HUDEP-2 (cell line): ENCODE results near the gene NGEF.

Experiments
- DNase-seq, 76 experiments: peaks; one replicate each; lab custom pipeline; 2025; ENCODE audit not compliant: unreplicated experiment in 76 of 76; lab: John Stamatoyannopoulos, UW

Gene NGEF

DNA sequence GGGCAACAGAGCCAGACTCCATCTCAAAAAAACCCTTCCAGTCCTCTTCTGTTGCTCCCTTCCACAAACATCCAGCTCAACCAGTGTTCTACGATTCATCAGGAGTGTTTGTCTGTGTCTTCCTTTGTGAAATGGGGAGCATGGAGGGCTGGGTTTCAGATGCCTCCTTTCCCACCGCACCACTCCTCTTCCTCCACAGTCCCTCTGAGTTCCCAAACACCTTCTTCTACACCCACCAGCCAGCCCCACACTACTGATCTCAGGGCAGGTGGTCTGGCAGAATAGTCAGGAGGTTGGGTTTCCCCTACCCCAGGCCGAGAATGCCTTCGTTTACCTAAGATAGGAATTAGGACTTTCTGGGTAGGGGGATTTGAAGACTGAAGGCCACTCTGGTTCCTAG is 36.9 kb downstream of the NGEF start:
- DNase-seq, result no peak

DNA sequence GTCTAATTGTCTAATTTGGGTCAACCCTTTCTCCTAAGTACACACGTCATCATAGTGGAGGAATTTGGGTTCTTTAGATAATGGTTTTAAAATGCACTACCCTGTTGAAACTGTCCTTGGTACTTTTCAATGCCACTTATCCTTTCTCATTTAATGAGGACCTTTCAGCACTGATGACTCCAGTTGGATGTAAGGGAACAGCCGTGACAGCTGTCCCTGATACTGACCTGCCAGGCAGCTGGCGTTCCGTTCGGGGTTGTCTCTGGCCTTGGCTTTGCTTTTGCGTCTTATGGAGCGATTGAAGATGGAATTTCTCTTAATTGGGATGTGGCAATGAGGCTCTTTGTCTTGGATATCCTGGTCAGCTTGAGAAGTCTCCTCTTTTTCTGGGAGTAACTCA is 38.7 kb downstream of the NGEF start:
- DNase-seq, result no peak

DNA sequence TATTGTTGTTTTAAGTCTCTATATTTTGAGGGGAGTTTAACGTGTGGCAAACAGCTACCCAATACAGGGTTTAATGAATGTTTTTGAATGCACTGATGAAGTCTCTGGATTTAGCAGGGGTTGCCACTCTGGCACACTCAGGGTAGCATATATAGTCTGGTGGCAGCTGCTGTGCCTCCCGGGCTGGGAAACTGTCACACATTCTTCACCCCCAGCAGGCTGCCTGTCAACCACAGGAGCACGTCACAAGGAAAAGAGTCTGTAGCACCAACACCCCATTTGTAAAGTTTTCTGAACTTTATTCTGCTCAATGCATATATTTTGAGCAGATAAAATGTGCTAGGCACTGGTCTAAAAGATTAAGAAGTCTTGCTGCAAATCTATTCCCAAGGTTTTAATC is 39.3 kb downstream of the NGEF start:
- DNase-seq, result no peak

DNA sequence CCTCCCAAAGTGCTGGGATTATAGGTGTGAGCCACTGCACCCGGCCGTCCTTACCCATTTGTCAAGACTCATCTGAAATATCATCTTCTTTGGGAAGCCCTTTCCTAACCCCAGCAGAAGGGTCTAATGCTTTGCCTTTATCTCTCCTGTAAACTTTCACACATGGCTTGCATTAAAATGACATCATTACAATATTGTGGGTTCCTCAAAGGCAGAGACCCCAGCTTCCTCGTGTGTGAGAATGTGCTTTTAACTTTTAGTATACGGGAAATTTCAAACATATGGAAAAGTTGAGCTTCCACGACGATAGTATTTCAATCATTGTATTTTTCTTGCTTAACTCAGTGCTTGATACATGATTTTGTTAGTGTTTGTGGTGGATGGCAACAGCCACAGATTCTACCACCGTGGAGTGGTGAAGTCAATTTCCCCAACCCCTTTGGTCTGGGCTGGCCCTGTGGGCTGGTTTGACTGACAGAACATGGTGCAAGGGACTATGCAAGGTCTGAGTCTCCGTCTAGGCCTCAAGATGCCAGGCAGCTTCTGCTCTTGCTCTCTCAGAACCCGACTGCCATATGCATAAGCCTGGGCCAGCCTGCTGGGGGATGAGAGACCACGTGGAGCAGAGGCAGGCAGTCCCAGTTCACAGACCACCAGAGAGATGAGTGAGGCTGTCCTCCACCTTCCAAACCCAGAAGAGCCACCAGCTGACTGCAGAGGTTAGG is 39.9 kb downstream of the NGEF start:
- no peak for DNase-seq

DNA sequence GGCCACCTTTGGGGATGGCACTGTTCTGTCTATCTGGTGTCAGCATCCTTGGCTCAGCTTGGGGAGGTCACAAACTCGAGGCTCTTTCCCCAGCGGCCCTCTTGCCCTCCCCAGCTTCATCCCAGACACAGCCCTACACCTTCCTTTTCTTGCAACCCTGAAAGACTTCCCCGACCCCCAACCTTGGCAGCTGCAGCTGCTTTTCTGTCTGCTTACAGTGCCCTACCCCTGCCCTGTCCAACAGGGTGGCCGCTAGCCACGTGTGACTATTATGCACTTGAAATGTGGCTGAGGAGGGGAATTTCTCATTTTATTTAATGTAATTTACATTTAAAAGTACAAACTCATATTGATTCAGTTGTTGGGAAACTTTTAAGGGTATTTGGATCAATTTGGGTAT is 41.3 kb downstream of the NGEF start:
- DNase-seq, result no peak

DNA sequence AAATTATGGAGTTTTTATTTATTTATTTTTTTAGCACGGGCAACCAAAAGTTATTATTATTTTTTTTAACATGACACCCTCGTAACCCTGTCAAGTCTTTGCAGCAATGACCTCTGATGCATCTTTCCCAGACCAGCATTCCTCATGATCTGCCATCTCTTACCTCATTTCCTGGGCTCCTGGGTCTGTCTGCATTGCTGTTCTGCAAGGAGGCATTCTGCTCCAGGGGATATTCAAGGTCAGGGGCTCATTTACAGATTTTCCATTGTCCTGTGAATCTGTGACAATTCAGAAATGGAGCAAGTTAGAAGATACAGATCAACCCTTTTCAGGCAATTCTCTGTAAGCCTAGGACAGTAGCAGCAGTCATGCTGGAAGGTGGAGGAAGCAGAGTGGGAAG is 43.0 kb downstream of the NGEF start:
- no peak for DNase-seq

DNA sequence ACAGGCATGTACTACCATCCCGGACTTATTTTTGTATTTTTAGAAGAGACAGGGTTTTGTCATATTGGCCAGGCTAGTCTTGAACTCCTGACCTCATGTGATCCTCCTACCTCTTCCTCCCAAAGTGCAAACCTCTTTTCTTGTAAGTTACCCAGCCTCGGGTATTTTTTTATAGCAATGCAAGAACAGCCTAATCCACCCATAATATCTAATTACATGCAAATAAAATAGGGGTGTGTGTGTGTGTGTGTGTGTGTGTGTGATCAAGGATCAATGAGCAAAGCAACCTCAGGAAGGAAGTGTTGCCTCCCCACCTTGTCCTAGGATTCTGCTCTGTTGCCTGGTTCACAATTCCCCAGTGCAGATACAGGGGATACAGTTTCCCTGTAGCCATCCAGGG is 45.6 kb downstream of the NGEF start:
- DNase-seq, result no peak

DNA sequence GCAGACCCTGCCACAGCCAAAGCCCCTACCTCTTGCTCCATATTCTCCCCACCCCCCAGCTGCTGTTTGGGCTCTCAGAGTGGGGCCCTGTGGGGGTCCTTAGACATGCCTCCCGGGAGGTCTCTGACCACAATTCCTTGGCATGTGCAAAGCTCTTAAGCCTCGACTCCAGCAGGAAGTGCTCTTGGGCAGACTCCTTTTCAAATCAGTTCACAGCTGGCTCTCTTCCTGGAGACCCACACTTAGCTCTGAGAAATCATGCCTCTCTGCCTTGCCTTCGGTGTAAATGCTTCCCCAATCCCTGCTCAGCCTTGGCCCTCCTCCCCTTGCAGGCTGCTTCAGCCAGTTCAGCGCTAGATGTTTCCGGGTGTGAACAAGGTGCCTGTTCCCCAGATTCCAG is 46.9 kb downstream of the NGEF start:
- no peak for DNase-seq

DNA sequence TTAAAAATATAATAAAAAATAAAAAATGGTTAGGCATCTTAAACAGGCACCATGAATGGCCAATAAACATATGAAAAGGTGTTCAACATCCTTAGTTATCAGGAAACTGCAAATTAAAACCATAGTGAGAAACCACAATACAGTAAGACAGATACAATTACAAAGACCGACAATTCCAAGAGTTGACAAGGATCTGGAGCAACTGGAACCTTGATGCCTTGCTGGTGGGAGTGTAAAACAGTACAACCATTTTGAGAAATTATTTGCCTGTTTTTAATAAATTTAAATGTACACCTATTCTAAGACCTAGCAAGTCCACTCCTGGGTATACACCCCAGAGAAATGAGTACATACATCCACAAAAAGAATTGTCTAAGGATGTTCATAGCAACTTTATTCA is 49.1 kb downstream of the NGEF start:
- no peak for DNase-seq

DNA sequence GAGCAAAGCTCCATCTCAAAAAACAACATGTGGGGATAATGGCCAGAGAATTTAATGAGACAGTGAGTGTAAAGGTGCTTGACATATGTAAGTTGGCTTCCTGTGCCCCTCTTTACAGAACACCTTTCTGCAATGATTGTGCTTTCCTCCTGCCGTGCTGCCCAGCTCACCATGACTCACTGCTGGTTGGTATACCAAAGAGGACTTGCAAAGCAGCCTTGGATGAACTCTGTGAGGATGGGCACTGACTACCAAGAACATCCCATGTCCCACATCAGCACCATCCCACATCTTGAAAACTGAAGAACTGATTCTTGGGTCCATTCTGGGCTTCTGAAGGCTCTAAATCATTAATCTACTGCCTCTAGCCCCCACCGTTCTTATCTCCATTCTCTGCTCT is 52.2 kb downstream of the NGEF start:
- no peak for DNase-seq

DNA sequence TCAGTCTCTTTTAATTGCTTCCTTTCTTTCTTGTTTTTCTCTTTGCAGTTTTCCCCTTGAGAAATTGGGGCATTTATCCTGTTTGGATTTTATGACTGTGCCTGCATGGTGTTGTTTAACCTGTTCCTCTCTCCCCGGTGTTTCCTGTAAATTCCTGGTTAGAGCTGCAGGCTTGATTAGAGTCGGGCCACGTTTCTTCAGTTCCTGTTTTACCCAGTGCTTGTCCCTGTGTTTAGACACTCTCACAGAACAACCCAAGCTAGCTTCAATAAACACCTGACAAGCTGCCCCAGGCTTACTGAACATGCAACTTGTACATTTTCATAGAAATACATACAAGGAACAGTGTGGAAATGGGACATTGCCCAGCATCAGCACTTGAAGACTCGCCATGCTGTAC is 53.9 kb downstream of the NGEF start:
- DNase-seq, result no peak

DNA sequence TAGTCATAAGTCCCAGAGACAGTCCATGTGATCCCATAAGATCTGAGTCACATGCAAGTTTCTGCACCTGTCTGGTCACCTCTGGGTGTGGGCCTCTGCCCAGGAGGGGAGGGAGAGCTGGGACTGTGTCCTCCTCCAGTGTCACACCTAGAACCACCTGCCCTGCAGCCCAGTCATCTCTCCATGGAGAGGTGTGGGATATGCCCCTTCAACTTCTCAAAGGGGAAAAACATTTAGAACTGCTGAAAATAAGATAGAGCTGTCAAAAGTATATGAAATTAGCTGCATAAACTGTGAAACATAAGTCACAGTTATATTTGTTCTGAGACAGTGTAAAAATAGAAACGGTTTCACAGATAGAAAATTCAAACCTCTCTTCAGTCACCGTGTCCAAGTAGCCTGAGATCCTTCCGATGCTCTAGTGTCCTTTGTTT is 55.4 kb downstream of the NGEF start:
- no peak for DNase-seq

DNA sequence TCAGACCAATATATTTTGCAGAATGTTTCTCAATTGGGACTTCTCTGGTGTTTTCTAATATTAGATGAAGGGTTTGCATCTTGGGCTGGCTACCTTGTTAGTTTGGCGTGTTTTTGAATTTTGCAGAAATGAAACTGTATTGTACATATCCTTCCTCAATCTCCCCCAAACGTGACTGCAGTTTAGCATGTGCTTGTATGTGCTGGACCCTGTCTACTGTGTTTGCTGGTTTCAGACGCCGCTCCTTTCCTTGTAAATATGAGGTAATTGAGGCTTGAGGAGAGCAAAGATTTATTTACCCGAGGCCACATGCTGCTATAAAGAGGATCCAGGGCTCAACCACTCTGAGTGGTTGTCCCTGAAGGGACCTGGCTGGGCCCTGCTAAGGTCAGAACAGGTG is 57.2 kb downstream of the NGEF start:
- DNase-seq, result no peak

DNA sequence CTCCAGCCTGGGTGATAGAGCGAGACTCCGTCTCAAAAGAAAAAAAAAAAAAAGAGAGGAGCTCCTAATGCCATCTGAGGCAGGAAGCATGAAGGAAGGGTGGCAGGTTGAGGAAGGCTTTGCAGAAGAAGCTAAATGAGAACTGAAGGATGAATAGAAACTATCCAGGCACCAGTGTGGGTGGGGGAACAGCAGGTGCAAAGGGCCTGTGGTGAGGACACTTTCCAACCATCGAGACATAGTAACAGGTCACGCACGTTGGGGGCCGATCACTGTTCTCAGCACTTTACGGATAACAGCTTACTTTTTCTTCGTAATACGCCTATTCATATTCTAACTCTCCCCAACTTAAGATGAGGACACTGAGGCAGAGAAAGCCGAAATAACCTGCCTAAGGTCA is 58.4 kb downstream of the NGEF start:
- DNase-seq, result no peak

DNA sequence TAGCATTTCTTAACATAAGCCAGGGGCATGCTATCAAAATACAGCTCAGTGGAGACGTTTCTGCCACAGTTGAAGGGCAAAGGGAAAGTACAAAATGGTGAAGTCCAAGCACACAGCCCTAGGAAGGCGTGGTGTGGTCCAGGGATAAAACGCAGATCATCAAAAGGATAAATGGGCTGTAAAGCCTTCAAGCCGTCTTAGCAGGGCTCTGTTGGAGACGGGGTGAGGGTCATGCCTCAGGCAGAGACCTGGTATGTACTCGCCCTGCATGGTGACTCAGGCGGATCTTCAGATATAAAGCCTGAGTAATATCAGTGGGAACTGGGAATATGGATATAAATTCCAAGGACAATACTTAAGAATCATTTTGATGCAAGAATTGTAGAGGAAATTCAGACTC is 61.2 kb downstream of the NGEF start:
- no peak for DNase-seq

DNA sequence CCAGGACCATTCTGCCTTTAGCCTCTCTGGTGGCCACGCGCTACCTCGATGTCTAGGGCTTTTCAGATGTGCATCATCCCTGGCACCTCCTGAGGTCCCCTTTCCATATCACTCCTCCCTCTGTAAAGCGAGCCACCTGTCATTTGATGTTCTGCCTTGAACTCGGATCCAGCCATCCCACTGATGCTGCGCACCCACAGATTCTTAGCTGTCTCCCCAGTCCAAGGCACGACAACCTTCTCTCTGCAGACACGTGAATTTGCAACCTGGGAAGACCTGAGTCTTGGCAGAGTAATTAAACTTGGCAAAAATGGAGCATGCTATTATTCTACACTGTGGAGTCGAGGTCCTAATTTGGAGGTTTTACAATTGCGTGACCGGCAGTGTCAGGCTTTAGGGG is 61.9 kb downstream of the NGEF start:
- DNase-seq, result no peak

DNA sequence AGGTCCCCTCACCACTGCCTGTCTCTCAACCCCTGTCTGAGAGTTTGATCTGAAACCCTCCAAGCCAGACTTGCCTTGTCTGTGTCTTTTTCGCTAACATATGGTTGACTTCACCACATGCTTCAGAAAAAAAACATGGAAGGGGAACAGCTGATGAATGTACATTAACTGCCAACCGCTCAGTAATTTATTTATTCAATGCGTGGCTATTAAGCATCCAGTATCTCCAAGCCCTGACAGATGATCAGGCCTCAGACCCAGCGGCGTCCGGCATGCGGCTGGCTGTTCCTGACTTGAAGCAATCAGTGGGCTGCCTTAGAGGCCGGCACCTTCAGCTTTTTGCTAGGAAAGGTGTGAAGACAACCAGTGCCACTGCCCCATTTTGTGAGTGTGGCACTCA is 62.3 kb downstream of the NGEF start:
- no peak for DNase-seq

DNA sequence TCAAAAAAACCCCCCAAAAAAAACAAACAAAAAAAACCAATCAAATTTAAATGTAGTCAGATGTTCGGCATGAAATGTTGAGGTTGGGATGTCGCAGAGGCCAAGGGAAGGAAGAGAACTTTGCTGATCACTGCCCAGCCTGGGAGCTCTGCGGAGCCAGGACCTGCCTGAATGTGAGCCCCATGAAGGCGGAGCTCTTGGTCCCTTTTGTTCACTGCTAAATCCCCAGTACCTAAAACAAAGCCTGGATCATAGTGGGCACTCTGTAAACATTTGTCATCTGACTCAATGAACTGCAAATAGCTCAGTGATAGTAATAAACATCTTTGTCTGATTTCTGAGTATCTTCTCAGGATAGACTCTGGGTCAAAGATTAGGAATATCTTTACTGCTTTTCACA is 64.0 kb downstream of the NGEF start:
- DNase-seq, result no peak

DNA sequence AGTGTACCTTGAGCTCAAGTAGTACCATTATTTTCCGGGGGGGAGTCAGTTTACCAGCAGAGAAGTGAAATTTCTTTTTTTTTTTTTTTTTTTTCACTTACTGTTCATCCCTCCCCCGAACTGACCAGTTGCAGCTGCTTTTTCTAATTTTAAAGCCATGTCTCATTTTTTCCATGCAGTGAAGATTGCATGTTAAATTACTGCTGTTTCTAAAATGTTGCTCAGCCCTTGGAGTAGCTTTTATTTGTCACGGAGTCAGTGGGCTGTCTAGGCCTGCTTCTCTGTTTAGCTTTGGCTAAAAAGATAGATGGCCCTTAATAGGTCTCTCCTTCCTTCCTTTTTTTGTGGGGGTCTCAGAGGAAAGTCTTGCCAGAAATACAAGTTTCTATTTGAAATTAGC is 70.2 kb downstream of the NGEF start:
- DNase-seq, result no peak

DNA sequence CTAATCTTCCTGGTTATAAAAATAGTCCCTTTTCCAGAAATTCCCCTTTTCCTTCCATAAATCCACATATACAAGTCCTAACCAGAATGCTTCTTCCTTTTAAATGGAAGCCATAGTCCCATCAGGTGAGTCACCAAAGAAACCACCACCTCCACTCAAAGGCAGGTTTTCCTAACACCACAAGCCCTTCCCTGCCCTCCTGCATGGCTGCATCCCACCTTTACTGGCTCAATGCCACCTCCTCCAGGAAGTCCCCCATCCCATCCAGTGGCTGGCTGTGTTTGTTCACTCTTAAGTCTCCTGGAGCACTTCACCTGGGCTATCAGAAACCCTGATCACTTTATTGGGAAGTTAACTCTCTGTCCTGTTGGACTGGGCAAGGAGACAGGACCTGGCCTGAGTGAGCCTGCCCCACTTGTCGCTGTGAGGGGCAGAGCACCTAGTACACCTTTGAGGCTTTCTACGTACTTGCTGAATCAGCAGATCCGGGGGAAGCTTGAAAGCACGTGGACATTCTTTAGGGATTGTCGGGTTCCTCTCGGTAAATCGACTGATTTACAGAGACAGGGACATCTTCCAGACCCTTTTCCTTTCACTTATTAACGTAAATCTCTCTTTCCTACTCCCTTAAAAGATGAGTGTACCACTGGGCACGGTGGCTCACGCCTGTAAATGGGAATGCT is 71.0 kb downstream of the NGEF start:
- DNase-seq, result no peak

DNA sequence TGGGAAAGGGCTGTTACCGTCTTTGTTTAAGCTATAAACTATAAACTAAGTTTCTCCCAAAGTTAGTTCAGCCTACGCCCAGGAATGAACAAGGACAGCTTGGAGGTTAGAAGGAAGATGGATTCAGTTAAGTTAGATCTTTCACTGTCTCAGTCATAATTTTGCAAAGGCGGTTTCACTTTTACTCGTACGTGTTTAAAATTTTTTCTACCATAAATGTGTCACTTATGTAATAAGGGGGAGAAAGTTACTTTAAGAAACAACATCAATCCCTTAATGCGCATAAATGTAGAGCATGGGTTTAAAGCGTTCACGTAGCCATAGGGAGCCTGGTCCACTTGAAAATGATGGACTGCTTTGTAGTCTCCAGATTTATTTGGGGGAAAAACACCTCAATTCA is 71.7 kb downstream of the NGEF start:
- no peak for DNase-seq

DNA sequence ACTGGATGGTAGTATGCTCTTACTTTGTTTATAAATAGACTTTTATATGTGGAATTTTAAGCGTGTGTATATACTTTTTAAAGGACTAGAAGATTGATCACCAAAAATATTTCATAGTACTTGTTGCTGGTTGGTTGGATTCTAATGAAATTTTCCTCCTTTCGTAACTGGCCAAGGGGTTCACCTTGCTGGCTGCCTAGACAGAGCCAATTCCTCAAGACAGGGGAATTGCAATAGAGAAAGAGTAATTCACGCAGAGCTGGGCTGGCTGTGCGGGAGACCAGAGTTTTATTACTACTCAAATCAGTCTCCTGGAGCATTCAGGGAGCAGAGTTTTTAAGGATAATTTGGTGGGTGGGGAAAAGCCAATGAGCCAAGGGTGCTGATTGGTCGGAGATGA is 72.3 kb downstream of the NGEF start:
- DNase-seq, result no peak
